Astrocyte (in vitro differentiated cells and primary cell): ENCODE measurements around the gene DRC7.

Source experiments
- EZH2 ChIP-seq: IDR thresholded peaks from 2 replicates; pipeline ENCODE4 v1.6.1; 2012; ENCODE audit warnings: mild to moderate bottlenecking, low read length, inconsistent platforms; ENCODE audit not compliant: insufficient read depth
- TF ChIP-seq, protein P1 (sequence below): IDR thresholded peaks from 2 replicates; pipeline ENCODE4 v1.5.1; 2011; ENCODE audit warnings: low read depth, mild to moderate bottlenecking, inconsistent platforms, low read length, moderate library complexity; ENCODE audit not compliant: insufficient read depth

DNA sequence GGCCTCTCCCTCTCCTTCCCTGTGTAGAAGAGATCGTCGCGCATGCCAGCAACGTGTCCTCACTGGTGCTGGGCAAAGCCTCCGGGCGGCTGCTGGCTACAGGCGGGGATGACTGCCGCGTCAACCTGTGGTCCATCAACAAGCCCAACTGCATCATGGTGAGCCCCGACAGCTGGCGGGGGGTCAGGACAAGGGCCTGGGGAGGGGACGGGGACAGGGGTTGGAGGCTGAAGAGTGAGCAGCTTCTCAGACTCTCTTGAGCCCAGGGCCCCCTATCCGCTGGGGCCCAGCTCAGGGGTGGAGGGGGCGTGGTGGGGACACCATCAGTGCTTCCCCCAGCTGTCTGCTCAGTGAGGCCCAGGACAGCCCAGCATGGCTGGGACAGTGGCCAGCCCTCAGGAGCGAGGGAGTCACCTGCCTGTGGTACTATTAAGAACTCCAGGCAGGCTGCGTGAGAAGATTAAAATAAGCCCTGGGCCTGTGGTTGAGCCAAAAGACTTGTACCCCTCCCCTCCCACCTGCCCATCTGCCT lies 47.1 kb downstream of the DRC7 start:
- TF ChIP-seq, protein P1, sequence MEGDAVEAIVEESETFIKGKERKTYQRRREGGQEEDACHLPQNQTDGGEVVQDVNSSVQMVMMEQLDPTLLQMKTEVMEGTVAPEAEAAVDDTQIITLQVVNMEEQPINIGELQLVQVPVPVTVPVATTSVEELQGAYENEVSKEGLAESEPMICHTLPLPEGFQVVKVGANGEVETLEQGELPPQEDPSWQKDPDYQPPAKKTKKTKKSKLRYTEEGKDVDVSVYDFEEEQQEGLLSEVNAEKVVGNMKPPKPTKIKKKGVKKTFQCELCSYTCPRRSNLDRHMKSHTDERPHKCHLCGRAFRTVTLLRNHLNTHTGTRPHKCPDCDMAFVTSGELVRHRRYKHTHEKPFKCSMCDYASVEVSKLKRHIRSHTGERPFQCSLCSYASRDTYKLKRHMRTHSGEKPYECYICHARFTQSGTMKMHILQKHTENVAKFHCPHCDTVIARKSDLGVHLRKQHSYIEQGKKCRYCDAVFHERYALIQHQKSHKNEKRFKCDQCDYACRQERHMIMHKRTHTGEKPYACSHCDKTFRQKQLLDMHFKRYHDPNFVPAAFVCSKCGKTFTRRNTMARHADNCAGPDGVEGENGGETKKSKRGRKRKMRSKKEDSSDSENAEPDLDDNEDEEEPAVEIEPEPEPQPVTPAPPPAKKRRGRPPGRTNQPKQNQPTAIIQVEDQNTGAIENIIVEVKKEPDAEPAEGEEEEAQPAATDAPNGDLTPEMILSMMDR: no peak
- no peak for TF ChIP-seq EZH2
